Lung (tissue), 12 donors: ENCODE measurements around the gene PRKCZ. TPM values are rescaled to one million over a fixed set of nuclear protein-coding genes. Genes with fewer than 3 reads are reported as not detected.

Experiments
- ATAC-seq: fragments of 200-7000 bp; cut with Tn5 transposase; one replicate; pipeline ENCODE4 v1.9.1; 2020; ENCODE audit warnings: moderate number of reproducible peaks; ENCODE audit not compliant: insufficient read depth, low FRiP score
- DNase-seq, 3 donors: peaks; one replicate each; pipeline ENCODE4 v3.0.0-alpha.2; 2013 to 2017
- H3K27ac ChIP-seq, 2 donors: one replicate each; pipeline ENCODE4 v1.5.1; 2013; ENCODE audit warnings: mild to moderate bottlenecking in 2 of 2, moderate library complexity in 2 of 2, control low read depth in 1 of 2, inconsistent platforms in 1 of 2, low read depth in 1 of 2, low read length in 1 of 2
- H3K27me3 ChIP-seq, 3 donors: one replicate each; pipeline ENCODE4 v1.5.1; 2013; ENCODE audit warnings: low read length in 2 of 3; ENCODE audit not compliant: control insufficient read depth in 3 of 3, insufficient read depth in 3 of 3
- H3K36me3 ChIP-seq, 4 donors: one replicate each; pipeline ENCODE4 v1.5.1; 2013; ENCODE audit warnings: low read length in 4 of 4, mild to moderate bottlenecking in 1 of 4, moderate library complexity in 1 of 4; ENCODE audit not compliant: control insufficient read depth in 4 of 4, insufficient read depth in 4 of 4
- H3K4me1 ChIP-seq, 5 donors: one replicate each; pipeline ENCODE4 v1.5.1; 2013; ENCODE audit warnings: low read length in 5 of 5, mild to moderate bottlenecking in 2 of 5, moderate library complexity in 1 of 5; ENCODE audit not compliant: control insufficient read depth in 5 of 5, insufficient read depth in 5 of 5
- H3K4me3 ChIP-seq: one replicate; pipeline ENCODE4 v1.5.1; 2013; ENCODE audit warnings: mild to moderate bottlenecking, control low read depth, moderate library complexity
- H3K9ac ChIP-seq, 2 donors: one replicate each; pipeline ENCODE4 v1.5.1; 2013; ENCODE audit warnings: low read length in 2 of 2, control low read depth in 1 of 2; ENCODE audit not compliant: insufficient read depth in 1 of 2
- H3K9me3 ChIP-seq, 4 donors: one replicate each; pipeline ENCODE4 v1.5.1; 2013; ENCODE audit warnings: low read length in 3 of 4, mild to moderate bottlenecking in 1 of 4, moderate library complexity in 1 of 4; ENCODE audit not compliant: control insufficient read depth in 4 of 4, insufficient read depth in 3 of 4
- WGBS, 2 donors: extraction: QIAGEN DNeasy Blood & Tissue Kit; methylation state at CpG; one replicate each; pipeline ENCODE4 v1.1.7; 2013; 5-methylcytosine and 5-hydroxymethylcytosine counted together
- polyA plus RNA-seq, 2 donors: library from polyadenylated mRNA; stranded (reverse); fragments of 200-250 nt; gene quantifications; one replicate each; pipeline ENCODE4 v1.2.1, GENCODE V29; 2013
- total RNA-seq, 2 donors: library from RNA; depleted of rRNA in 1 of 2; stranded (reverse); fragments of >200 nt in 1 of 2; gene quantifications; one replicate each; pipeline ENCODE4 v1.2.1, GENCODE V29; 2014 to 2021
- TF ChIP-seq, protein P1 (sequence below): IDR thresholded peaks from 2 replicates; pipeline ENCODE4 v1.5.1; 2012; ENCODE audit warnings: mild to moderate bottlenecking; ENCODE audit errors: control extremely low read depth, extremely low read depth
- donor health status: control.
- donor health status: control.
- donor health status: Bipolar disorder and iron deficiency.
- donor health status: healthy.
- donor health status: DM: yes; HTN: yes; CAD: no.

The PRKCZ gene
- total and polyA plus RNA-seq, 4 donors: 55.2 to 149 (median 117) TPM

DNA sequence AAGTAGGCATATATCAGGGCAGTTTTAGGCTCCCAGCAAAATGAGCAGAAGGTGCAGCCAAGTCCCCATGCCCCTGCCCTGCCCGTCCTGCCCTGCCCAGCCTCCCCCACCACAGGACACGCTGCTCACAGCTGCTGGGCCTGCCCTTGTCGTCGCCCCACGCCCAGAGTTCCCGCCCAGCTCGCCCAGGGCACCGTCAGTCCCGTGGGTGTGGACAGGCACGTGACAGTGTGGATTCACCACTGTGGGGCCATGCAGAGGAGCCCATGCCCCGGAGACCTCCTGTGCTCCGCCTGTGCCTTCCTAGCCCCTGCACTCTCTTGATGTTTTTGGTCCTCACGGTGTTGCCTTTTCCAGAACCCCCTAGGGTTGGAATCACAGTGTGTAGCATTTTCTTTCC lies 137.4 kb downstream of the PRKCZ start:
- no peak overlapping the region for H3K27ac ChIP-seq

DNA sequence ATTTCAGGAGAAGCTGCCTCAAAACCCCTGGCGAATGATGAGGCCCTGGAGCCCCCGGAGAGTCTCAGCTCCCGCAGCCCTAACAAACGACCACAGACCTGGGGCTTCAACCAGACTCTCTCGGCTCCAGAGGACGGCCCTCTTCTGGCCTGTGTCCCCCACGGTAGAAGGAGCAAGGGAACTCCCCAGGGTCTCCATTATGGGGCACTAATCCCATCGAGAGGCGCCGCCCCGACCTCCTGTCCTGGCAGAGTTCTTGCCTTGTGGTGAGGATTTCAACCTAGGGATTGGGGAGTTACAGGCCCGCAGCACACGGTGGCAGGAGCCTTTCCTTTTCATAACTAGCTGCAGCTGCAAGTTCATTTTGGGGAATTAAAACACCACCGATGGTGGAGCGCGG lies 138.1 kb downstream of the PRKCZ start:
- WGBS, 2 donors: 94 to 95% methylated on average over 16 of the region's 16 CpGs
- Histone ChIP-seq H3K27me3 (no peaks in the 10 kb centered on the region), H3K9ac (no peak overlapping the region), H3K36me3 (peaks cover 0 to 13% (median 3%) of the 10 kb centered on the region in 4 donors), H3K9me3 (no peaks in the 10 kb centered on the region), H3K27ac (no peak overlapping the region), H3K4me1 (peaks cover 5 to 39% (median 17%) of the 10 kb centered on the region in 5 donors), H3K4me3 (no peak overlapping the region)
- no peak for ATAC-seq
- TF ChIP-seq, protein P1, sequence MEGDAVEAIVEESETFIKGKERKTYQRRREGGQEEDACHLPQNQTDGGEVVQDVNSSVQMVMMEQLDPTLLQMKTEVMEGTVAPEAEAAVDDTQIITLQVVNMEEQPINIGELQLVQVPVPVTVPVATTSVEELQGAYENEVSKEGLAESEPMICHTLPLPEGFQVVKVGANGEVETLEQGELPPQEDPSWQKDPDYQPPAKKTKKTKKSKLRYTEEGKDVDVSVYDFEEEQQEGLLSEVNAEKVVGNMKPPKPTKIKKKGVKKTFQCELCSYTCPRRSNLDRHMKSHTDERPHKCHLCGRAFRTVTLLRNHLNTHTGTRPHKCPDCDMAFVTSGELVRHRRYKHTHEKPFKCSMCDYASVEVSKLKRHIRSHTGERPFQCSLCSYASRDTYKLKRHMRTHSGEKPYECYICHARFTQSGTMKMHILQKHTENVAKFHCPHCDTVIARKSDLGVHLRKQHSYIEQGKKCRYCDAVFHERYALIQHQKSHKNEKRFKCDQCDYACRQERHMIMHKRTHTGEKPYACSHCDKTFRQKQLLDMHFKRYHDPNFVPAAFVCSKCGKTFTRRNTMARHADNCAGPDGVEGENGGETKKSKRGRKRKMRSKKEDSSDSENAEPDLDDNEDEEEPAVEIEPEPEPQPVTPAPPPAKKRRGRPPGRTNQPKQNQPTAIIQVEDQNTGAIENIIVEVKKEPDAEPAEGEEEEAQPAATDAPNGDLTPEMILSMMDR: no peak
- no peak for DNase-seq

More for the DNA sequence above, 137.4 kb downstream of the PRKCZ start:
- Histone ChIP-seq H3K9ac (no peak overlapping the region), H3K9me3 (no peaks in the 10 kb centered on the region), H3K27me3 (no peaks in the 10 kb centered on the region), H3K4me3 (no peak overlapping the region), H3K4me1 (peaks cover 5 to 31% (median 16%) of the 10 kb centered on the region in 5 donors), H3K36me3 (peaks cover 0 to 13% (median 3%) of the 10 kb centered on the region in 4 donors)
- ATAC-seq (no peak), DNase-seq (no peak)
- TF ChIP-seq, protein P1: no peak
- 82 to 87% methylated on average over 13 of the region's 13 CpGs for WGBS, 2 donors

DNA sequence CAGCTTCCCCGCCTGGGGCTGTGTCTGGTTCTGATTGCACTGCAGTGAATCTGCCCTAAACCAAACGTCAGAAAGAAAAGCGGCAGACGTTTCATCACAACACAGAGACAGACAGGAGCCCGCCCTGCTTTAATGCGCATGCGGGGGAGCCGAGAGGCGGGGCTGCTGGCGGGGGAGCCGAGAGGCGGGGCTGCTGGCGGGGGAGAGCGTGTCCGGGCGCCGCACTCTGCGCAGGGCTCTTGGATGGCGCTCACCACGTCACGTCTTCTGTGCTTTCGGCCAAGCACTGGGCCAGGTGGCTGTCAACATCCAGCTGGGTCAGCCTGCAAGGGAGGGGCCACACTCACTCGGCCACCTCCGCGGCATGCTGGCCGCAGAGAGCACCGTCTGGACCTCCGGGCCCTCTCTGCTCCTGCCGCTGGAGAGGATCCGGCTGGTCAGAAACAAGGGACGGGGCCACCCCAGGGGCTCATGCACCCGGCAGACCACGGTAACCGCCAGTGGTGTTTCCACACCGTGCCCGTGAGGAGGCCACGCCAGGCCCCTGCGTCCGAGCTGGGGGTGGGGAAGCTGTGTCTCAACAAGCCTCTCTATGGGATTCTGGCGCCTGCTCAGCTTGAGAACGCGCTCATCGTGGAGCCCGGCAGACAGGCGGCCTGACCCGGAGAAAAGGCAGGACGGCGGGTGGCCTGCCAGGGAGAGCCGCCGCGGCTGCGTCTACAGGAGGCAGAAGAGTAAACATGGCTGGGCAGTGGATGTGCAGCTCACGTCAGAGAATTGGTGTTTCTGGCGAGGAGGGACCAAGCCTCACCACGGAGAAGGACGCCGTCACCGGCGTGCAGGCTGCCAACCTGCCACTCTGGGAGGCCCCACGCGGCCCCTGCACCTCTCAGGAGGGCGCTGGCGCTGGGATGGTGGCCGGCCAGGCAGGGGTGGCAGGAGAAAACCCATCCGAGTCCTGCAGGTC lies 139.5 kb downstream of the PRKCZ start:
- WGBS, 2 donors: 13 to 28% methylated on average over 63 to 65 of the region's 65 CpGs
- DNase-seq (peak; percentile 96 to 98 (median 96)), ATAC-seq (peak; percentile 90)
- TF ChIP-seq, protein P1: no peak
- Histone ChIP-seq H3K4me1 (peaks cover 6 to 45% (median 17%) of the 10 kb centered on the region in 5 donors), H3K9ac (peak overlapping the region; percentile 28 to 68), H3K27me3 (no peaks in the 10 kb centered on the region), H3K4me3 (peak overlapping the region; percentile 35), H3K9me3 (no peaks in the 10 kb centered on the region), H3K36me3 (peaks cover 0 to 10% (median 1%) of the 10 kb centered on the region in 4 donors), H3K27ac (peak overlapping the region; percentile 96 to 97)
